HCT116 (cell line): ENCODE results near the gene SYNPR. TPM values are rescaled to one million over a fixed set of nuclear protein-coding genes. Genes with fewer than 3 reads are reported as not detected.

Experiments used
- ATAC-seq: fragments of 200-7000 bp; cut with Tn5 transposase; 2 replicates; pipeline ENCODE4 v1.9.1; 2020; ENCODE audit warnings: mild to moderate bottlenecking, moderate library complexity
- BruUV-seq: library from RNA; stranded (reverse); fragments of 400-500 nt; replicated peaks from 2 replicates; lab custom pipeline; 2021; lab: Mats Ljungman, UMichigan
- CTCF ChIA-PET: fragments of 300-600 bp; sonication (Branson Sonifier 250); formaldehyde crosslinking; loops from one replicate; lab custom pipeline; 2021; ENCODE audit warnings: antibody characterized with exemption; lab: Charles Lee
- POLR2A ChIA-PET: fragments of 300-600, 350-600 bp; sonication (Branson Sonifier 250); formaldehyde crosslinking; loops from one replicate; lab custom pipeline; 2021; ENCODE audit warnings: antibody characterized with exemption; lab: Charles Lee
- RAD21 ChIA-PET, 2 experiments: fragments of 300-600 bp; sonication (Branson Sonifier 250); formaldehyde crosslinking; loops; one replicate each; lab custom pipeline; 2023; ENCODE audit warnings: low total read pairs in 2 of 2; ENCODE audit not compliant: uncharacterized antibody in 2 of 2, unreplicated experiment in 2 of 2, low non-redundant PET in 1 of 2; lab: Charles Lee
- DNase-seq: peaks from one replicate; pipeline ENCODE4 v3.0.0-alpha.2; 2010; ENCODE audit warnings: low read depth, low spot score
- H2AFZ ChIP-seq: fragments of 200-600 bp; shearing (Covaris generic), sonication (generic); 2 replicates; pipeline ENCODE4 v1.6.1; 2017; ENCODE audit warnings: low read depth, mixed run types, mixed read lengths, antibody characterized with exemption, low read length; ENCODE audit not compliant: poor library complexity, severe bottlenecking
- H3K27ac ChIP-seq: 2 replicates; pipeline ENCODE4 v1.5.1; 2012; ENCODE audit warnings: low read depth, low read length
- H3K27me3 ChIP-seq: fragments of 200-600 bp; sonication (generic); 2 replicates; pipeline ENCODE4 v1.6.1; 2016; ENCODE audit warnings: mixed run types, low read length, mixed read lengths; ENCODE audit not compliant: insufficient read depth
- H3K36me3 ChIP-seq, 2 experiments: fragments of 200-500 bp in 1 of 2; fragments of 200-600 bp in 1 of 2; sonication (Bioruptor generic) in 1 of 2; sonication (generic) in 1 of 2; 2 replicates each; pipeline versions ENCODE4 v1.5.1 to v1.6.1; 2014 to 2016; ENCODE audit warnings: low read length in 2 of 2, inconsistent platforms in 1 of 2, mixed read lengths in 1 of 2, mixed run types in 1 of 2; ENCODE audit not compliant: insufficient read depth in 2 of 2, control insufficient read depth in 1 of 2
- H3K4me1 ChIP-seq, 2 experiments: fragments of 200-600 bp in 1 of 2; sonication (generic) in 1 of 2; 2 replicates each; pipeline versions ENCODE4 v1.5.1 to v1.6.1; 2012 to 2017; ENCODE audit warnings: low read length in 2 of 2, inconsistent platforms in 1 of 2, mild to moderate bottlenecking in 1 of 2, mixed read lengths in 1 of 2, mixed run types in 1 of 2, moderate library complexity in 1 of 2; ENCODE audit not compliant: insufficient read depth in 2 of 2, control insufficient read depth in 1 of 2
- H3K4me2 ChIP-seq: fragments of 200-600 bp; sonication (generic); 2 replicates; pipeline ENCODE4 v1.6.1; 2017; ENCODE audit warnings: mixed run types, low read length, mixed read lengths
- H3K4me3 ChIP-seq, 2 experiments: fragments of 200-600 bp in 1 of 2; sonication (generic) in 1 of 2; replicated peaks in 1 of 2; 2 replicates each; pipeline ENCODE4 v1.5.1; 2011 to 2016; ENCODE audit warnings: low read length in 2 of 2, control low read depth in 1 of 2, low read depth in 1 of 2, mild to moderate bottlenecking in 1 of 2, mixed read lengths in 1 of 2, mixed run types in 1 of 2
- H3K79me2 ChIP-seq: fragments of 200-600 bp; sonication (generic); 2 replicates; pipeline ENCODE4 v1.6.1; 2017; ENCODE audit warnings: mild to moderate bottlenecking, mixed run types, low read length, moderate library complexity, mixed read lengths; ENCODE audit not compliant: insufficient read depth
- H3K9ac ChIP-seq: fragments of 200-600 bp; sonication (generic); 2 replicates; pipeline ENCODE4 v1.6.1; 2016; ENCODE audit warnings: low read length, mixed read lengths
- H3K9me2 ChIP-seq: fragments of 200-600 bp; sonication (generic), shearing (Covaris generic); 2 replicates; pipeline ENCODE4 v1.6.1; 2017; ENCODE audit warnings: mixed run types, mild to moderate bottlenecking, moderate library complexity; ENCODE audit not compliant: insufficient read depth
- H3K9me3 ChIP-seq, 2 experiments: fragments of 200-500 bp in 1 of 2; fragments of 200-600 bp in 1 of 2; sonication (Bioruptor generic) in 1 of 2; sonication (generic) in 1 of 2; 2 replicates each; pipeline ENCODE4 v1.6.1; 2014 to 2017; ENCODE audit warnings: low read length in 2 of 2, mixed read lengths in 2 of 2, inconsistent platforms in 1 of 2, low read depth in 1 of 2, mild to moderate bottlenecking in 1 of 2, mixed run types in 1 of 2, moderate library complexity in 1 of 2; ENCODE audit not compliant: control insufficient read depth in 1 of 2, insufficient read depth in 1 of 2
- H4K20me1 ChIP-seq: fragments of 200-600 bp; sonication (generic), shearing (Covaris generic); 2 replicates; pipeline ENCODE4 v1.6.1; 2017; ENCODE audit warnings: mixed run types, mild to moderate bottlenecking, moderate library complexity; ENCODE audit not compliant: insufficient read depth
- CTCF ChIP-seq, 3 experiments: fragments of 200-600 bp in 1 of 3; sonication (generic) in 1 of 3; IDR thresholded peaks in 2 of 3; conservative IDR thresholded peaks in 1 of 3; 2 replicates each; pipeline ENCODE4 v1.5.1; 2012 to 2017; ENCODE audit warnings: low read depth in 2 of 3, low read length in 2 of 3, antibody characterized with exemption in 1 of 3, borderline replicate concordance in 1 of 3, control low read depth in 1 of 3, mild to moderate bottlenecking in 1 of 3, mixed read lengths in 1 of 3, mixed run types in 1 of 3, moderate library complexity in 1 of 3; ENCODE audit not compliant: insufficient read depth in 1 of 3
- RAD21 ChIP-seq: IDR thresholded peaks from 2 replicates; pipeline ENCODE4 v1.6.1; 2012; ENCODE audit warnings: low read depth, mild to moderate bottlenecking
- intact Hi-C: fragments of 100-400 bp; cut with micrococcal nuclease; formaldehyde crosslinking; loops from 2 replicates; pipeline ENCODE4 v1.10.0; 2022
- total RNA-seq: library from RNA; stranded (reverse); gene quantifications from one replicate; pipeline ENCODE4 v1.2.1, GENCODE V29; 2021; ENCODE audit not compliant: unreplicated experiment

Gene SYNPR
- total RNA-seq, 1 experiment from 2014 or later, result not detected

- TF ChIP-seq CTCF (IDR thresholded peaks at IDR 0.05 in 2 of 3, conservative IDR thresholded peaks at IDR 0.05 in 1 of 3; ENCODE audit: borderline replicate concordance in 1 of 3, insufficient read depth in 1 of 3, low read depth in 2 of 3, low read length in 2 of 3) (no peak), RAD21 (peak; percentile 17; the same call in 1 of the 2 replicates)
- no peak for DNase-seq
- CTCF ChIA-PET, result no interaction called here
- Histone ChIP-seq H3K4me3 (no peak overlapping the region), H3K9me2 (no peaks in the 10 kb centered on the region), H3K9ac (no peak overlapping the region), H3K4me1 (no peaks in the 10 kb centered on the region), H3K36me3 (no peaks in the 10 kb centered on the region), H3K27ac (no peak overlapping the region), H4K20me1 (no peaks in the 10 kb centered on the region), H3K9me3 (no peaks in the 10 kb centered on the region), H2AFZ (no peak overlapping the region), H3K27me3 (peaks cover 8% of the 10 kb centered on the region; the same call in 1 of the 2 replicates), H3K4me2 (no peak overlapping the region), H3K79me2 (no peaks in the 10 kb centered on the region)
- ATAC-seq, result no peak
- RAD21 ChIA-PET, result no interaction called here
- POLR2A ChIA-PET, result no interaction called here
- no TSS peak for BruUV-seq
- intact Hi-C loops, result loop anchor here (5.0 kb wide), 1 partner anchor 155 kb away; the partner anchor contains the start of gene C3orf49
Observed at GRCh38 chr3:63662500-63662899, 384.4 kb downstream of the SYNPR start.
